Stimulated activated naive CD8-positive, alpha-beta T cell treated with anti-CD3 and anti-CD28 coated beads, Interleukin-15, Interleukin-2, amounts not matched to agents 100 ng/mL and 50 ng/mL, for 24 hours (primary cell): ENCODE measurements around the gene CGB8.

Experiments
- H3K27ac Mint-ChIP-seq: one replicate; pipeline ENCODE4 v1.8.0; 2021; ENCODE audit warnings: mild to moderate bottlenecking, mixed read lengths
- H3K27me3 Mint-ChIP-seq: one replicate; pipeline ENCODE4 v1.8.0; 2021; ENCODE audit warnings: mixed read lengths
- H3K36me3 Mint-ChIP-seq: one replicate; pipeline ENCODE4 v1.8.0; 2021; ENCODE audit warnings: low read depth, mixed read lengths
- H3K4me1 Mint-ChIP-seq: one replicate; pipeline ENCODE4 v1.8.0; 2021; ENCODE audit warnings: low read depth, mixed read lengths
- H3K4me3 Mint-ChIP-seq: one replicate; pipeline ENCODE4 v1.8.0; 2021; ENCODE audit warnings: mild to moderate bottlenecking, mixed read lengths
- H3K9me3 Mint-ChIP-seq: one replicate; pipeline ENCODE4 v1.8.0; 2021; ENCODE audit warnings: mixed read lengths

Gene CGB8

GRCh38 chr19:49073514-49074378 is 24.8 kb upstream of the CGB8 start:
- Mint-ChIP-seq H3K9me3 (peaks cover 4% of the 10 kb centered on the region), H3K4me3 (peak overlapping the region; percentile 27), H3K27me3 (peaks cover 52% of the 10 kb centered on the region), H3K27ac (peak overlapping the region; percentile 1), H3K4me1 (peaks cover 11% of the 10 kb centered on the region), H3K36me3 (no peaks in the 10 kb centered on the region)

GRCh38 chr19:49071860-49072547 is 23.1 kb upstream of the CGB8 start:
- no peaks in the 10 kb centered on the region for H3K36me3 Mint-ChIP-seq
- H3K27ac Mint-ChIP-seq = no peak overlapping the region
- peaks cover 11% of the 10 kb centered on the region for H3K4me1 Mint-ChIP-seq
- H3K4me3 Mint-ChIP-seq = no peak overlapping the region
- H3K27me3 Mint-ChIP-seq = peaks cover 64% of the 10 kb centered on the region
- H3K9me3 Mint-ChIP-seq = peaks cover 4% of the 10 kb centered on the region

- H3K36me3 Mint-ChIP-seq = no peaks in the 10 kb centered on the region
- H3K4me3 Mint-ChIP-seq = no peak overlapping the region
- H3K9me3 Mint-ChIP-seq = peaks cover 4% of the 10 kb centered on the region
- no peak overlapping the region for H3K27ac Mint-ChIP-seq
- peaks cover 11% of the 10 kb centered on the region for H3K4me1 Mint-ChIP-seq
- H3K27me3 Mint-ChIP-seq = peaks cover 74% of the 10 kb centered on the region
These were observed 21.5 kb upstream of the CGB8 start for GRCh38 chr19:49070416-49070815.

DNA sequence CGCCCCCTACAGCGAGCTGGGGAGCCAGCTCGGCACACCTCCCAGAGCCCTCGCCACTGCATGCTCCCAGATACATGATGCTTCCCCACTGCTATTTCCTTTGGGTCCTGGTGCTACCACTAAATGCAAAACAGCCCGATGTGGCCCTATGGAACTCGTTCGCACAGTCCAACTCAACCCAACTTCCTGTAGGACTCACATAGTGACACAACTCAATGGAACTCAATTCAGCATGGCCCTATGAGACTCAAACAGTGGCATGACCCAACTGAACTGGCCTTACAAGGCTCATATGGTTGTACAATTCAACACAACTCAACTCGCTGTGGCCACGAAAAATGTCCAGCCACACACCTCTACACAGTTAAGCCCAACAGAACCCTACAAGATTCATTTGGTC is 20.1 kb upstream of the CGB8 start:
- no peak overlapping the region for H3K27ac Mint-ChIP-seq
- peaks cover 69% of the 10 kb centered on the region for H3K27me3 Mint-ChIP-seq
- no peaks in the 10 kb centered on the region for H3K36me3 Mint-ChIP-seq
- H3K4me1 Mint-ChIP-seq = peaks cover 11% of the 10 kb centered on the region
- peaks cover 4% of the 10 kb centered on the region for H3K9me3 Mint-ChIP-seq
- no peak overlapping the region for H3K4me3 Mint-ChIP-seq

DNA sequence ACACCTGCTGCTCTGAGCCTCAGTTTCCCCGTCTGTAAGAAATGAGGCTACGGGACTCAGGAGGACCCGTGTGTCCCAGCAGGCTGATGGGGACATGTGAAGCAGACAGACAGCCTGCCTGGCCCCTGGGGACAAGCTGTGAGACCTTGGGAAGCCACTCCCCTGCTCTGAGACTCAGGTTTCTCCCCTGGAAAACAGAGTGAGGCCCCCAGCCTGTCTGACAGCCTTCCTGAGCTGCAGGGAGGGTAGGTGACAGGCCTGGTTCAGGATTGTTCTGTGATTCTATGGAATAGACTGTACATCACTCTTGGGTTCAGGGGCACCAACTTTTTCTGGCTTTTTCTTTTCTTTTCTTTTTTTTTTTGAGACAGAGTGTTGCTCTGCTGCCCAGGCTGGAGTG is 18.6 kb upstream of the CGB8 start:
- Mint-ChIP-seq H3K27me3 (peaks cover 62% of the 10 kb centered on the region), H3K4me3 (no peak overlapping the region)

DNA sequence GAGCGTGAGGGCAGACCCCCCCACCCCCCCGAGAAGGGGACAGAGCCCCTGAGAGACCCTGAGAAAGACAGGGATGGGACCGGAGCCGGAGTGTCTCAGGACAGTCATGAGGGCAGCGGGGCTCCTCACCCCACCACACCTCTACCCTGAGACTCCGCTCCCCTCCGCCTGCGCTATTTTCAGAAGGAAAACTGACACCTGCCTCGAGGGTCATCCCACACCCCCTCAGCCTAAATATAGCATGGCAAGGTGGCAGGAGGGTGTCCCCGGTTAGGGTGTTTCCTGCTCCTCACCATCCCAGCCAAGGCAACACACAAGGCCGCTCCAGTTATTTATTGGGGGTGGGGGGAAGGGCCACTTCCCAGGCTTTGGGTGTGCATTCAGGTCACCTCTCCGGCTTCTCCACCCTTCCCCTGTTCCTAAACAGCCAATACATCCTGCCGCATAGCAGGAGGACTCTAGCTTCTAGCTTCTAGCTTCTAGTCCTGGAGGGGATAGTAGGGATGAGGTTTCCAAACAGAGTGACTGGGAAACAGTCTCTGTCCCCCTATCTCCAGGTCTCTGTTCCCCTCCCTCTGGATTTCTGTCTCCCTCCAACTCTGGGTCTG is 17.1 kb upstream of the CGB8 start:
- Mint-ChIP-seq H3K36me3 (no peaks in the 10 kb centered on the region), H3K9me3 (peaks cover 4% of the 10 kb centered on the region), H3K4me1 (no peaks in the 10 kb centered on the region), H3K4me3 (no peak overlapping the region), H3K27ac (no peak overlapping the region), H3K27me3 (peaks cover 59% of the 10 kb centered on the region)

More for the DNA sequence above, 18.6 kb upstream of the CGB8 start:
- peaks cover 4% of the 10 kb centered on the region for H3K9me3 Mint-ChIP-seq
- H3K36me3 Mint-ChIP-seq = no peaks in the 10 kb centered on the region
- no peak overlapping the region for H3K27ac Mint-ChIP-seq
- no peaks in the 10 kb centered on the region for H3K4me1 Mint-ChIP-seq

DNA sequence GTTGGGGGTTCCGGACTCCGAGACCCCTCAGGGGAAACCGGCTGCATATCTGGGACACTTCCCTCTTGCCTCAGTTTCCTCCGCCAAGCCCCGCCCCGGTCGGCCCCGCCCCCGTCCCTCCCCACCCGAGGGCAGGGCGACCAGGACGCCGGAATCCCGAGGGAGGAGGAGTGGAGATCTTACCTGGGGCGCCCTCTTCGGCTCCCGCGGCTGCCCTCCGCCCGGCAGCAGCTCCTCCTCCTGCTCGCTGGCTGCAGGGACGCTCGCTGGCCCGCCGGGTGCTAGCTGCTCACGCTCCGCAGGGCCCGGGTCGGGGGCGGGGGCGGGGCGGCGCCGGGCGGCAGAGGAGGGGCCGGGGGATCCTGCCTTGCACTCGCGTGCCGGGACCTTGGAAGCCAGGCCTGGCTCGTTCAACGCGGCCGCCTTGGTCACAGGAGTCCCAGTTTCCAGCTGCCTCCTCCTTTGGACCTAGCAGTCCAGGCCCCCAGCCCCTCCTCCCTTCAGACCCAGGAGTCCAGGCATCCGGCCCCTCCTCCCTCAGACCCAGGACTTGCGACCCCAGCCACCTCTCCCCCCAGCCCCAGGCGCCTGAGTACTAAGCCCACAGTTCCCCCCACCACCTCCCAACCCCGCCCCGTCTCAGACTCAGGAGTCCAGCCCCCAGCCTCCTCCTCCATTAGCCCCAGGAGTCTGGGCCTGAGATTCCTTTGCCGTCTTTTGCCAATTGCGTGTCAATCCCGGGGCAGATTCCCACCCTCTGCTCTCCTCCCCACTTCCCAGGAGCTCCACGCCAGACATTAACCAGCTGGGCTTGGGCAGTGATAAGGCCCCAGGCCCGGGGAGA is 16.1 kb upstream of the CGB8 start, which contains the start of gene NTF4:
NTF4 (minus strand) TSS at position 51 of the 844 bp plus-strand sequence. CDS start 2,821 bp downstream, outside the sequence.
- Mint-ChIP-seq H3K4me3 (no peak within 1 kb of the TSS), H3K9me3 (no peaks in the 10 kb centered on the region), H3K4me1 (no peaks in the 10 kb centered on the region), H3K27ac (no peak within 1 kb of the TSS), H3K36me3 (no peaks in the 10 kb centered on the region), H3K27me3 (peaks cover 54% of the 10 kb centered on the region)

GRCh38 chr19:49064029-49064629 is 15.2 kb upstream of the CGB8 start:
- H3K36me3 Mint-ChIP-seq = no peaks in the 10 kb centered on the region
- no peak overlapping the region for H3K27ac Mint-ChIP-seq
- no peaks in the 10 kb centered on the region for H3K9me3 Mint-ChIP-seq
- peaks cover 52% of the 10 kb centered on the region for H3K27me3 Mint-ChIP-seq
- H3K4me3 Mint-ChIP-seq = no peak overlapping the region
- H3K4me1 Mint-ChIP-seq = no peaks in the 10 kb centered on the region

GRCh38 chr19:49061445-49061844 is 12.5 kb upstream of the CGB8 start:
- Mint-ChIP-seq H3K4me3 (no peak overlapping the region), H3K4me1 (peaks cover 16% of the 10 kb centered on the region), H3K36me3 (no peaks in the 10 kb centered on the region), H3K27me3 (peaks cover 56% of the 10 kb centered on the region), H3K9me3 (no peaks in the 10 kb centered on the region), H3K27ac (no peak overlapping the region)

DNA sequence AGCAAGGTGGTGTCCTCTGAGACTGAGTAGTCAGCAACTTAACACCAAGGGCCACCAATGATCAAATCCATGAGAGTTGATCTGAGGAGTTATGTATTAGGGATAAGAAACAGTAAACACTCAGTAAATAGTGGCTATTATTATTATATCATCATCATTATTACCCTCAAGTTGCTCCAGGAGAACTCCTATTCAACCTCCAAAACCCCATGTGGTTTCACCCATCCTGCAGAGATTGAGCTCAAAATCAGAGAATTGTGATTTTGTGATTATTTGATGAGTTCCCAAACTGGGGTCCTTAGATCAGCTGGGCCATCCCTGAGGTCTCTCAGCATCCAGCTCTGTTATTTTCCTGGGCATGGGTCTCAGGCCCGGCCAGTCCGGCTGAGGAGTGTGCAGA is 12.1 kb upstream of the CGB8 start:
- Mint-ChIP-seq H3K4me1 (peaks cover 20% of the 10 kb centered on the region), H3K36me3 (no peaks in the 10 kb centered on the region), H3K27me3 (peaks cover 52% of the 10 kb centered on the region), H3K27ac (no peak overlapping the region), H3K9me3 (no peaks in the 10 kb centered on the region), H3K4me3 (no peak overlapping the region)

GRCh38 chr19:49059053-49059452 is 10.1 kb upstream of the CGB8 start:
- H3K27me3 Mint-ChIP-seq = peaks cover 45% of the 10 kb centered on the region

DNA sequence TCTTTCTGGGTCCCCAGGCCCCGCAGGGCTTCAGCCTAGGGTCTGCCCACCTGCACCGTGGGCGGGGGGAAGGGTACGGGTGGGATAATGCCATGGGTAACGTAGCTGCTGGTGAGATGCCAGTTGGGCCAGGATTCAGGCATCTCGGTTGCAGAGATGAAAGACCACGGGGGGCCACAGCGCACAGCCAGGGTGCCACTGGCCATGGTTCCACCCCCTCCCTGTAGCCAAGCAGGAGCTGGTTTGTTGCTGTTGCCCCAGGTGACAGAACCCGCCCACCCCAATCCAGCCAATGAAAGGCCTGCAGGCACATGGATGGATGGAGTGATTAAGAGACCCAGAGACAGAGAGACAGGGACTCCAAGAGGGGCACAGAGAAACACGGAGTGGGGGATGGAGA is 9.7 kb upstream of the CGB8 start:
- H3K36me3 Mint-ChIP-seq = no peaks in the 10 kb centered on the region
- peaks cover 49% of the 10 kb centered on the region for H3K27me3 Mint-ChIP-seq
- H3K4me1 Mint-ChIP-seq = peaks cover 20% of the 10 kb centered on the region
- no peak overlapping the region for H3K27ac Mint-ChIP-seq
- no peak overlapping the region for H3K4me3 Mint-ChIP-seq
- H3K9me3 Mint-ChIP-seq = no peaks in the 10 kb centered on the region

More at GRCh38 chr19:49059053-49059452, 10.1 kb upstream of the CGB8 start:
- H3K4me3 Mint-ChIP-seq = no peak overlapping the region
- no peaks in the 10 kb centered on the region for H3K36me3 Mint-ChIP-seq
- H3K9me3 Mint-ChIP-seq = no peaks in the 10 kb centered on the region
- no peak overlapping the region for H3K27ac Mint-ChIP-seq
- H3K4me1 Mint-ChIP-seq = peaks cover 20% of the 10 kb centered on the region

DNA sequence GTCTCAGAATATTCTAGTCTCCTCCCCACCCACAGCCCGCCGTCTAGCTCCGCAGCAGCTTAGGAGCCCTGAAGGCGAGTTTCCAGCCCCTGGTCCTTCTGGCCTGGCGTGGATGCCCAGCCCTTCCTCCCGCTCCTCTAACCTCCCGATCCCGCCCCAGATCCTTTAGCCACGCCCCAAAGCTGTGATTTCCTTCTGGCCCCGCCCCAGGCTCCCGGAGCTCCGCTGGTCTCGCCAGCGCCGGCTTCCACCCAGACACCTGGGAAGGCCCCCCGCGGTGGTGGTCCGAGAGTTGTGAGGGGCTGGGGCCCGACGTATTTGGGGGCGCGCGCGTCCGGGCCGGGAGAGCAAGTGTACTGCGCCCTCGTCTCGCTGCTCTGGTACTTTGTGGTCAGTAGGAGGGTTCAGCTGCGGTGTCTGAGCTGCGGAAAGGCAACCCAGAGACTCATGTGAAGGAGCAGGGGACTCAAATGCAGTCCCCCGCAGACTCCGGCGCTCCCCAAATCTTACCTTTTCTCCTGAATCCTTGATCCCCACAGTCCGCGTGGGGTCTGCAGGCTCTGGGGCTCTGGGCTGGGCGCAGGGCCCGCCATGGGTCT is 8.8 kb upstream of the CGB8 start, which contains the start of gene CGB7:
CGB7 (minus strand) TSS at position 114 of the 599 bp plus-strand sequence. CDS start 2,374 bp downstream, outside the sequence.
- Mint-ChIP-seq H3K4me1 (peaks cover 20% of the 10 kb centered on the region), H3K9me3 (no peaks in the 10 kb centered on the region), H3K4me3 (peak within 1 kb of the TSS; percentile 74), H3K27me3 (peaks cover 41% of the 10 kb centered on the region), H3K27ac (no peak within 1 kb of the TSS), H3K36me3 (no peaks in the 10 kb centered on the region)
